Measurements from ENCODE around the gene ARRDC1.
"Not testable (repeated sequence)": the region's sequence is repeated elsewhere in the genome, so short reads cannot be mapped to it uniquely, and the experiment has no call there.

Gene ARRDC1

DNA sequence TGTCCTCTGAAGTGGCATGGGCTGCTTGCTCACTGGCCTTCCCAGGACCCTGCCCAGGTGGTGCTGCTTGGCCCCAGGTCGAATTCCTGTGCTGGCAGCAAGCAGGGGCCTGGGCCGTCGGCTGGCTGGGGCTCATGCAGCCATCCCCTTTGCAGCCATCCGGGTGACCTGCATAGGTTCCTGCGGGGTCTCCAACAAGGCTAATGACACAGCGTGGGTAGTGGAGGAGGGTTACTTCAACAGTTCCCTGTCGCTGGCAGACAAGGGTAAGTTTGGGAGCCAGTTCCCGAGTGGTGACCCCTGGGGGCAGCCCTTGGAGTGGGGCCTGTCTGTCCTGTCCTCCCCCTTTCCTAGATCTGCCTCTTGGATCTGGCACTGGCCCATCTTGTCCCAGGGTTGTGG, 7.3 kb downstream of the ARRDC1 start:
- DNase-seq: no peak

GRCh38 chr9:137613259-137613658, 7.8 kb downstream of the ARRDC1 start:
- DNase-seq: no peak

DNA sequence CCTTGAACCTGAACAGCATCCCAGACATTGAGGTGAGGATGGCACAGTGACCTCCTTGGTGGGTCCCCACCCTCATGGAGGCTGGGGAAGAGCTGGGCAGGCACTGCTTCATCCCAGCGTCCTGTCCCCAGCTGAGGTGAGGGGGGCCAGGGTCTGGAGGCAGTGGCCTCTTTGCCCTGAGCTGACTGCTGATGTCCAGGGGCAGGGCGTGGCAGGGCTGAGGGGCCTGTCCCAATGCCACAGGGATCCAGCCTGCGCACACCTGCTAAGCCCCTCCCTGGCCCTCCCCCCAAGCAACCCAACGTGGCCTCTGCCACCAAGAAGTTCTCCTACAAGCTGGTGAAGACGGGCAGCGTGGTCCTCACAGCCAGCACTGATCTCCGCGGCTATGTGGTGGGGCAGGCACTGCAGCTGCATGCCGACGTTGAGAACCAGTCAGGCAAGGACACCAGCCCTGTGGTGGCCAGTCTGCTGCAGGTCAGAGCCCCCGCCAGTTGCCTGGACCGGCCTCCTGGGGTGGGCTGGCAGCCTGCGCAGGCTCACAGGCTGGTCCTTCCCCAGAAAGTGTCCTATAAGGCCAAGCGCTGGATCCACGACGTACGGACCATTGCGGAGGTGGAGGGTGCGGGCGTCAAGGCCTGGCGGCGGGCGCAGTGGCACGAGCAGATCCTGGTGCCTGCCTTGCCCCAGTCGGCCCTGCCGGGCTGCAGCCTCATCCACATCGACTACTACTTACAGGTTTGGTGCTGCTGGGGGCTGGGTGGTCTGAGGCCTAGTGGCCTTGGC, 8.4 kb downstream of the ARRDC1 start:
- DNase-seq: no peak

- no peak for DNase-seq
Measured at GRCh38 chr9:137614631-137615386, 9.3 kb downstream of the ARRDC1 start.

DNA sequence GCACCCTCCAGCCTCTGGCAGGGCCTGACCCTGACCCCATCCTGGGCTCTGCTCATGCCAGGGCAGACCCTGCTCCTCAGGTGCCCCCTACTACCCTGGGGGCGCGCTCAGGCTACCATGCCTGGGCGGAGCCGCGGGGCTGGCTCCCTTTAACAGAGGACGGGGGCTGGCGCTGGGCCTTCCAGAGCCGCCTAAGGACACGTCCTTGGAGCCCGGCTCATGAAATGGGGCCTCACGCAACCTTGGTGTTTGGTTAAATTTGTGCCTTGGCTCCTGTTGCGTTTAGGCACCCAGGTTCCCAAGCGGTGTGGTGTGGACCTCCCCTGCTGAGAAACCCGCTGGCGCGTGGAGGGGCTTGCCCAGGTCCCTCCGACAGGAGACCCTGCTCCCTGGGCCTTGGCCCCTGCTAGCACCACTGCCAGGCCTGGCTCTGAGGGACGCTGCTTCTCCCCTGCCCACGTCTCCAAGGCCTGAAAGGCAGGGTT, 9.9 kb downstream of the ARRDC1 start:
- DNase-seq: no peak

- DNase-seq: peak in 57 of 58 donors; percentile 21 to 91 (median 81)
Measured at GRCh38 chr9:137618105-137619067, 12.9 kb downstream of the ARRDC1 start, which contains the start of gene EHMT1. TSS of gene EHMT1 (plus strand) at chr9:137619005. CDS start at chr9:137619029, 24 bp downstream.

DNA sequence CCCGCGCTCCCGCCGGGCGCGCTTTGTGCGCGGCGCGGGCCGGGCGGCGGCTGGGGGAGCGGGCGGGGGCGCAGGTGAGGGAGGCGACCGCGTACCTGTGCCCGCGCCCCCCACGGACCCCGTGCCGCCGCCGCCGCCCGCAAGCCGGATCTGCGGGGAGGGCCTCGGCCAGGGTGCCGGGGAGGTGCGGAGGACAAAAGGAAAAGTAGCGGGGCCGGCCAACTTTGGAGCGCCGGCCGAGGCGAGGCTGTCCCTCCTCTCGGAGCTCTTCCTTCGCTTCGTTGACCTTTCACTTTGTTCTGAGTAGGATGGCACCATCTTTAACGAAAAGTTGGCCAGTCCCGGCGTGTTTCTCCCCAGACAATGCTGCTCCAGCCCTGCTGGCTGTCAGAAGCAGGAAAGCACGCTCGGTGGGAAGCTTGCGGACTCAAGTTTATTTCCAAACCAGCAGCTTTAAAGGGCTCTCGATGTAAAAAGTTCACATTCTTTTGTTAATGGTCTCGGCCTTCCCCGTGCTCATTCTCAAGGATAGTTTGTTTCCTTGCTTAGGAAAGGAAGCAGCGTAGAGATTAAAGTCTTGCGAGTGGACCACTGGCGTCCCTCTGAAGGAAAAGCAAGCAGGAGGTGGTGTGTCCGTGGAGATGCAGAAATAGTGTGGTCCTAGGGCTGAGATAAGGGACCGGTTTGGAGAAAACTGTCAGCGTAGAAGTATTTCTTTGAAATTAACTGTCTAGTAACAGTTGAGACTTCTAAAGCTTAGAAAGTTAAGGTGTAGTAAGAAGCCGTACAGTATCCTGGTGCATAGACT, 14.0 kb downstream of the ARRDC1 start:
- peak in 1 of 58 donors; percentile 19 for DNase-seq

DNA sequence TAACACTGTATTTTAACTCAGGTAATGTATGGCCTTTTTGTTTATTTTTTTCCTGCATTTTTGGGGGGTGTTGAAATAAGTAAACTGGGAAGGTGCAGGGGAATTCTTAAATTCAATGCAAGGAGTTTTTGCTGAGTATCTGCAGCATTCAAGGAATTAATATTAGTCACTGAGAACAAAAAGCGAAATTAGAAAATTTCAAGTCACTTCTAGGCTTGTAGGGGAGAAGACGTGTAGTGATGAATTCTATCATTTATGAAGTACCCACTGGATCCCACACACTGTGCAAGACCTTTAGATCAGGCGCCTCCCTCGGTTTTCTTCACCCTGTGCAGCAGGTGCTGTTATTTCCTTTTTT, 14.5 kb downstream of the ARRDC1 start:
- no peak for DNase-seq

- no peak for DNase-seq
Measured at GRCh38 chr9:137620581-137620980, 15.1 kb downstream of the ARRDC1 start.

DNA sequence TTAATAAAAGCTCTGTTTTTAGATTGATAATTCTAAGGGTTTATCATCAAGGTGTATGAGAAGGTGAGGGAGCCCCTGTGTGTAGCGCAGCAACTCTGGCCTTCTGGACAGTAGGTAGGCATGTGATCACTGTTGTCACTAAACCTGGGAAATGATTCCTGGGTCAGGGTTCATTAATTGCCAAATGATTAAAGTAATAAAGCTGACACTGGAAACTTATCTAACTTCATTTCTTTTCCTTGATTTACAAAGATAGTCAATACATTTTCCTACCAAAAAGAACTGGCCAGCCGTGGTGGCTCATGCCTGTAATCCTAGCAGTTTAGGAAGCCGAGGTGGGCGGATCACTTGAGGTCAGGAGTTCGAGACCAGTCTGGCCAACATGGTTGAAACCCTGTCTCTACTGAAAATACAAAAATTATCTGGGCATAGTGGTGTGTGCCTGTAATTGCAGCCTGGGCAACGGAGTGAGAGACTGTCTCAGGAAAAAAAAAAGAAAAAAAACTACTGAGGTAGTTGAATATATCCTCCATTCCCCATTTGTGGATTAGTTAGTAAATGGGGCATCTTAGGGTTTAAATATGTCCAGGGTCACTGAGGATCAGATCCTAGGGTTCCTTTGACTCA, 15.8 kb downstream of the ARRDC1 start:
- no peak for DNase-seq

- not testable (repeated sequence) for DNase-seq
Measured at GRCh38 chr9:137622211-137622610, 16.7 kb downstream of the ARRDC1 start.

DNA sequence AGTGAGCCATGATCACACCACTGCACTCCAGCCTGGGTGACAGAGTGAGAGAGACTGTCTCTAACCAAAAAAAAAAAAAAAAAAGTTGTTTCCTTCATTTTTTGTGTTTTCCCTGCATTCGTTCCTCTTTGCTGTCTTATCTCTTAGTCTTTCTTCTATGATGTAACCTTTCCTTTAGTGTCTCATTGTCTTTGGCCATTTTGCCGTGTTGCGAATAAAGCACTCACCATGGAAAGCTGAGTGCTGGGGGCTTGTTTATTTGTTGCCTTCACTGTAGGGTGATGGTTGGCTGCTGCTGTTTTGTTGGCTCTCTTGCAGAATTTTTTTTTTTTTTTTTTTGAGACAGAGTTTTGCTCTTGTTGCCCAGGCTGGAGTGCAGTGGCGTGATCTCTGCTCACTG, 21.0 kb downstream of the ARRDC1 start:
- no peak for DNase-seq

GRCh38 chr9:137627406-137627805, 21.9 kb downstream of the ARRDC1 start:
- not testable (repeated sequence) for DNase-seq

DNA sequence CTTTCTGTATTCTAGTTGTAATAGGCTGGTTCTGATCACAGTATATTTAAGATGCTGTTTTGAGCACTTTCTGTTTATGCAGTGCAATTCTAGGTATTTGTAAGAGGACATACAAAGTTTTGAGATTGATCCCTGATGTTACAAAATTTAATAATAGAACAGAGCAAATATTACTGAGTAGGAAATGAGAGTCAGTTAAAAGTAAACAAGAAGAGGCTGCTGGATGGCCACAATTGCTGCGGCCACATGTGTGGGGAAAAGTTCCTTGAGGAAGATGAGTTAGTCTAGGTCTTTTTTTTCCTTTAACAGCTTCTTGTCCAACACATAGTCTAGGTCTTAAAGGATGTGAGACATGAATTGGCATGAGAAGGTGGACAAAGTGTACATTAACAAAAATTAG, 24.6 kb downstream of the ARRDC1 start:
- no peak for DNase-seq

DNA sequence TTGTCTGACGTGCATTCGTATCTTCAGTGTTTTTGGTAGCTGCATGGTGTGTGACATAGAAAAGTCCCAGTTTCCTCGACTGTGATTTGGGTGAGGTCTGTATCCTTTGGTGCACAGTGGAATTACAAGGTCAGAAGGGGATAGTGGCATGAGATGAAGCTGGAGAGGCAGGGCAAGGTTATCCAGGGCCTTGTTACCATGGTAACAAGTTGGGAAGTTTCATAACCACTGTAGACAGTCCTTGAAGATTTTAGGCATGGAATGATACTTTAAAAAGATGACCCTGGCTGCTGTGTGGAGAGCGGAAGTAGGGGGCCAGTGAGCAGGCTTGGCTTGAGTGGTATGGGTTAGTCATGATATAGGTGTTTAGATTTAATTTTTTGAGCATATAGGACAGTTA, 25.2 kb downstream of the ARRDC1 start:
- DNase-seq: no peak

GRCh38 chr9:137631345-137632229, 26.1 kb downstream of the ARRDC1 start:
- DNase-seq: no peak

GRCh38 chr9:137632230-137633161, 27.0 kb downstream of the ARRDC1 start:
- DNase-seq: peak in 9 of 58 donors; percentile 8 to 39 (median 21)

DNA sequence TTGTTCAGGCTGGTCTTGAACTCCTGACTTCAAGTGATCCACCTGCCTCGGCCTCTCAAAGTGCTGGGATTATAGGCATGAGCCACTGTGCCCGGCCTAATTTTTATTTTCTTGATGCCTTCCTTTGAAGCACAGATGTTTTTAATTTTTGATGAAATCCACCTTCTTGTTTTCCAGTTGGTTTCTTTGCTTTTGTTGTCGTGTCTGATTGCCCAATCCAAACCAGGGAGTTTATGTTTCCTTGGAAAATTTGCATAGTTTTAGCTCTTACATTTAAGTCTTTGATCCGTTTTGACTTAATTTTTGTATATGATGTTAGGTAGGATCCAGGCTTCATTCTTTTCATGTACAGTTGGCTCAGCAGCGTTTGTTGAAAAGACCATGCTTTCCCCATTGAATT, 28.5 kb downstream of the ARRDC1 start:
- DNase-seq: no peak

All from anterior cingulate cortex (tissue), 58 donors.